Neural progenitor cell (in vitro differentiated cells): ENCODE measurements around the gene NGFR. TPM values are rescaled to one million over a fixed set of nuclear protein-coding genes. Genes with fewer than 3 reads are reported as not detected.
A peak's percentile ranks its signal among the peaks of the same experiment; 100 is the strongest.

Source experiments
- DNase-seq: peaks from one replicate; pipeline ENCODE4 v3.0.0-alpha.2; 2016; ENCODE audit warnings: low spot score
- H2AFZ ChIP-seq: fragments of 200-600 bp; sonication (generic); replicated peaks from 2 replicates; pipeline ENCODE4 v1.6.1; 2016; ENCODE audit warnings: antibody characterized with exemption
- H3F3A ChIP-seq: fragments of 200-600 bp; sonication (generic); 2 replicates; pipeline ENCODE4 v1.6.1; 2016; ENCODE audit warnings: antibody characterized with exemption, low read depth
- H3K27ac ChIP-seq: fragments of 200-600 bp; sonication (generic); 2 replicates; pipeline ENCODE4 v1.5.1; 2016; ENCODE audit warnings: mild to moderate bottlenecking
- H3K27me3 ChIP-seq: fragments of 200-600 bp; sonication (generic); 2 replicates; pipeline ENCODE4 v1.6.1; 2016; ENCODE audit warnings: mild to moderate bottlenecking, moderate library complexity
- H3K36me3 ChIP-seq: fragments of 200-600 bp; sonication (generic); 2 replicates; pipeline ENCODE4 v1.5.1; 2016
- H3K4me1 ChIP-seq: fragments of 200-600 bp; sonication (generic); 2 replicates; pipeline ENCODE4 v1.6.1; 2016; ENCODE audit warnings: mixed run types
- H3K4me2 ChIP-seq: fragments of 200-600 bp; sonication (generic); 2 replicates; pipeline ENCODE4 v1.6.1; 2016
- H3K4me3 ChIP-seq: fragments of 200-600 bp; sonication (generic); 2 replicates; pipeline ENCODE4 v1.5.1; 2016
- H3K79me2 ChIP-seq: fragments of 200-600 bp; sonication (generic); 2 replicates; pipeline ENCODE4 v1.6.1; 2016; ENCODE audit warnings: low read depth
- H3K9ac ChIP-seq: fragments of 200-600 bp; sonication (generic); 2 replicates; pipeline ENCODE4 v1.6.1; 2016
- H3K9me3 ChIP-seq: fragments of 200-600 bp; sonication (generic); 2 replicates; pipeline ENCODE4 v1.5.1; 2016; ENCODE audit warnings: low read depth
- H4K20me1 ChIP-seq: fragments of 200-600 bp; sonication (generic); 2 replicates; pipeline ENCODE4 v1.6.1; 2016; ENCODE audit warnings: low read depth
- H3K27ac Mint-ChIP-seq: 3 replicates; pipeline ENCODE4 v1.8.0; 2021; ENCODE audit warnings: mixed read lengths
- H3K27me3 Mint-ChIP-seq: 2 replicates; pipeline ENCODE4 v1.8.0; 2022; ENCODE audit warnings: low read depth, mild to moderate bottlenecking, inconsistent platforms, moderate library complexity, mixed read lengths; ENCODE audit not compliant: insufficient read depth
- H3K36me3 Mint-ChIP-seq: 3 replicates; pipeline ENCODE4 v1.8.0; 2021; ENCODE audit warnings: mixed read lengths
- H3K4me1 Mint-ChIP-seq: 3 replicates; pipeline ENCODE4 v1.8.0; 2021; ENCODE audit warnings: mixed read lengths
- H3K4me3 Mint-ChIP-seq: 3 replicates; pipeline ENCODE4 v1.8.0; 2021; ENCODE audit warnings: mild to moderate bottlenecking, moderate library complexity, mixed read lengths
- H3K9me3 Mint-ChIP-seq: 3 replicates; pipeline ENCODE4 v1.8.0; 2020; ENCODE audit warnings: mixed read lengths
- EZH2 ChIP-seq: fragments of 200-600 bp; sonication (generic); IDR thresholded peaks from 2 replicates; pipeline ENCODE4 v1.6.1; 2017; ENCODE audit warnings: antibody characterized with exemption, mild to moderate bottlenecking, moderate library complexity
- EZH2phosphoT487 ChIP-seq: fragments of 200-600 bp; sonication (generic); IDR thresholded peaks from 2 replicates; pipeline ENCODE4 v1.6.1; 2017; ENCODE audit warnings: antibody characterized with exemption
- total RNA-seq: library from RNA; depleted of rRNA; stranded (reverse); fragments of >200 nt; gene quantifications from 2 replicates; pipeline ENCODE4 v1.2.3, GENCODE V29; 2015; ENCODE audit warnings: low replicate concordance
- TF ChIP-seq, protein P1 (sequence below): fragments of 200-600 bp; sonication (generic); IDR thresholded peaks from 2 replicates; pipeline ENCODE4 v1.5.1; 2017; ENCODE audit warnings: antibody characterized with exemption, mild to moderate bottlenecking

Gene NGFR
- total RNA-seq, 1 donor from 2014 or later = 6.6 TPM

DNA sequence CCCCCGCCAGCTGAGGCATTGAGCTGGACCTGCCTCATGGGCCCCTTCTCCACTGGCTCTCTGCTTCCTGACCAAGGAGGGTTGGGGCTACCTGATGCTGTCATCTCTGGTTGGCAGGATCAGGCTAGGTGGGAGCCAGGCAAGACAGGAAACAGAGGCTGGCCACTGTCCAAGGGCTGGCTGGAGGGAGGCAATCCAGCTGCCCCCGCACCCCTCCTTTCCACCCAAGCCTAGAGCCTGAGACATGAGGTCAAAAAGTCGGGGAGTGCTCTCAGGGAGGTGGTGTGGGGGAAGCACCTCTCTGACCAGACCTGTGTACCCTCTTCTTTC lies 14.5 kb downstream of the NGFR start:
- H3K4me1 ChIP-seq = peaks cover 15% of the 10 kb centered on the region
- H3K27me3 ChIP-seq = no peaks in the 10 kb centered on the region
- no peaks in the 10 kb centered on the region for H3K9me3 Mint-ChIP-seq
- no peak overlapping the region for H3K4me3 Mint-ChIP-seq
- H2AFZ ChIP-seq = no peak overlapping the region
- no peak overlapping the region for H3K27ac Mint-ChIP-seq
- no peak for DNase-seq
- H3K9me3 ChIP-seq = no peaks in the 10 kb centered on the region
- peaks cover 21% of the 10 kb centered on the region for H3K4me1 Mint-ChIP-seq
- H3K36me3 ChIP-seq = no peaks in the 10 kb centered on the region
- peaks cover 8% of the 10 kb centered on the region for H3F3A ChIP-seq
- no peaks in the 10 kb centered on the region for H3K36me3 Mint-ChIP-seq
- no peaks in the 10 kb centered on the region for H4K20me1 ChIP-seq
- no peak overlapping the region for H3K27ac ChIP-seq
- TF ChIP-seq EZH2phosphoT487 (no peak), EZH2 (no peak)
- TF ChIP-seq, protein P1, sequence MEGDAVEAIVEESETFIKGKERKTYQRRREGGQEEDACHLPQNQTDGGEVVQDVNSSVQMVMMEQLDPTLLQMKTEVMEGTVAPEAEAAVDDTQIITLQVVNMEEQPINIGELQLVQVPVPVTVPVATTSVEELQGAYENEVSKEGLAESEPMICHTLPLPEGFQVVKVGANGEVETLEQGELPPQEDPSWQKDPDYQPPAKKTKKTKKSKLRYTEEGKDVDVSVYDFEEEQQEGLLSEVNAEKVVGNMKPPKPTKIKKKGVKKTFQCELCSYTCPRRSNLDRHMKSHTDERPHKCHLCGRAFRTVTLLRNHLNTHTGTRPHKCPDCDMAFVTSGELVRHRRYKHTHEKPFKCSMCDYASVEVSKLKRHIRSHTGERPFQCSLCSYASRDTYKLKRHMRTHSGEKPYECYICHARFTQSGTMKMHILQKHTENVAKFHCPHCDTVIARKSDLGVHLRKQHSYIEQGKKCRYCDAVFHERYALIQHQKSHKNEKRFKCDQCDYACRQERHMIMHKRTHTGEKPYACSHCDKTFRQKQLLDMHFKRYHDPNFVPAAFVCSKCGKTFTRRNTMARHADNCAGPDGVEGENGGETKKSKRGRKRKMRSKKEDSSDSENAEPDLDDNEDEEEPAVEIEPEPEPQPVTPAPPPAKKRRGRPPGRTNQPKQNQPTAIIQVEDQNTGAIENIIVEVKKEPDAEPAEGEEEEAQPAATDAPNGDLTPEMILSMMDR = no peak
- no peak overlapping the region for H3K4me3 ChIP-seq
- no peak overlapping the region for H3K9ac ChIP-seq
- H3K27me3 Mint-ChIP-seq = peaks cover 8% of the 10 kb centered on the region
- no peak overlapping the region for H3K4me2 ChIP-seq
- H3K79me2 ChIP-seq = no peaks in the 10 kb centered on the region

DNA sequence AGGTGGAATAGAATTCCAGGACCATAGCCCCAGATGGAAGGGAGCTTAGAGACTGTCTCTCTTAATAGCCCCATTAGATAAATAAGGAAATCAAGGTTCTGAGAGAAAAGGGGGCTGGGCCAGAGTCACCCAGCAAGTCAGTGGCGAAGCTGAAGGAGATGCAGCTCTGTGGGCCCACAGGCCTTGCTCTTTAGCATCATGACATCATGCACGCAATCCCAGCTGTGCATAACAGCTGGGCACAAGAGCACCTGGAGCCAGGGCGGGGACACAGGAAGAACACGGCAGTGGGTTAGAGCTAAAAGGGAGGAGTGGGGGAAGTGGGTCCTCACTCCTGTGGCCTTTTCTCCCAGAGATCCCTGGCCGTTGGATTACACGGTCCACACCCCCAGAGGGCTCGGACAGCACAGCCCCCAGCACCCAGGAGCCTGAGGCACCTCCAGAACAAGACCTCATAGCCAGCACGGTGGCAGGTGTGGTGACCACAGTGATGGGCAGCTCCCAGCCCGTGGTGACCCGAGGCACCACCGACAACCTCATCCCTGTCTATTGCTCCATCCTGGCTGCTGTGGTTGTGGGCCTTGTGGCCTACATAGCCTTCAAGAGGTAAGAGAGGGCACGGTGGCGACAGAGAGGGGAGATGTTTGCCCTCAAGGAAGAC lies 15.1 kb downstream of the NGFR start:
- no peak for DNase-seq
- H2AFZ ChIP-seq = no peak overlapping the region
- no peaks in the 10 kb centered on the region for H4K20me1 ChIP-seq
- H3K27me3 ChIP-seq = no peaks in the 10 kb centered on the region
- H3K9me3 ChIP-seq = no peaks in the 10 kb centered on the region
- no peak overlapping the region for H3K4me3 ChIP-seq
- H3K27ac Mint-ChIP-seq = no peak overlapping the region
- no peak overlapping the region for H3K4me2 ChIP-seq
- peaks cover 20% of the 10 kb centered on the region for H3K4me1 ChIP-seq
- no peak overlapping the region for H3K4me3 Mint-ChIP-seq
- no peak for TF ChIP-seq EZH2
- TF ChIP-seq, protein P1 = no peak
- no peak for TF ChIP-seq EZH2phosphoT487
- H3K79me2 ChIP-seq = no peaks in the 10 kb centered on the region
- no peaks in the 10 kb centered on the region for H3K36me3 Mint-ChIP-seq
- H3K27ac ChIP-seq = no peak overlapping the region
- peaks cover 8% of the 10 kb centered on the region for H3K27me3 Mint-ChIP-seq
- H3K9me3 Mint-ChIP-seq = no peaks in the 10 kb centered on the region
- peaks cover 27% of the 10 kb centered on the region for H3K4me1 Mint-ChIP-seq
- H3F3A ChIP-seq = peaks cover 14% of the 10 kb centered on the region
- H3K9ac ChIP-seq = no peak overlapping the region
- no peaks in the 10 kb centered on the region for H3K36me3 ChIP-seq

DNA sequence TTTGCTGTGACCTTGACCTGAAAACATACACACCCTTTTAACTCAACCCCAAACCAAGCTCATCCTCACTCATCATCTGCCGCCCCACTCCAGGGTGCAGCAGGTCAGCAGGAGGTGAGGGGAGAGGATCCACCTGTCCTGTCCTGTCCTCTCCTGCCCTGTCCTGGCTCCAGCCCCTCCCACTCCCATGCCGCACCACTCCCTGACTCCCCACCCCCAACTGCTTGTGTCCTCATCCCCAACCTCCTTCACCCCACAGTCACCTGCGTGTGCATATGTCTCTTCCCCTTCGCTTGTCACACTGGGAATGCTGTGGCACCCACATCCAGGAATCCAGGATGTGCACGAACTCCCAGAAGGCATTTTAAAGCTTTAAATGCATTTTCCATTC lies 15.6 kb downstream of the NGFR start:
- peaks cover 10% of the 10 kb centered on the region for H3K27me3 Mint-ChIP-seq
- no peaks in the 10 kb centered on the region for H3K79me2 ChIP-seq
- TF ChIP-seq EZH2 = no peak
- no peak for TF ChIP-seq EZH2phosphoT487
- TF ChIP-seq, protein P1 = no peak
- peaks cover 19% of the 10 kb centered on the region for H3F3A ChIP-seq
- no peak overlapping the region for H3K4me3 ChIP-seq
- H3K4me2 ChIP-seq = no peak overlapping the region
- peak overlapping the region; percentile 48 for H3K4me3 Mint-ChIP-seq
- H3K27ac ChIP-seq = no peak overlapping the region
- H3K9me3 Mint-ChIP-seq = no peaks in the 10 kb centered on the region
- H2AFZ ChIP-seq = no peak overlapping the region
- H3K36me3 Mint-ChIP-seq = no peaks in the 10 kb centered on the region
- peaks cover 33% of the 10 kb centered on the region for H3K4me1 Mint-ChIP-seq
- no peaks in the 10 kb centered on the region for H3K9me3 ChIP-seq
- no peaks in the 10 kb centered on the region for H3K27me3 ChIP-seq
- H3K9ac ChIP-seq = no peak overlapping the region
- no peaks in the 10 kb centered on the region for H4K20me1 ChIP-seq
- H3K36me3 ChIP-seq = no peaks in the 10 kb centered on the region
- H3K4me1 ChIP-seq = peaks cover 26% of the 10 kb centered on the region
- H3K27ac Mint-ChIP-seq = no peak overlapping the region
- DNase-seq = no peak
